Heart right ventricle (tissue), 16 donors: ENCODE data around the gene ITGAD. TPM values are rescaled to one million over a fixed set of nuclear protein-coding genes. Genes with fewer than 3 reads are reported as not detected.

Source experiments
- ATAC-seq, 8 donors: fragments of 200-7000 bp; cut with Tn5 transposase; one replicate each; pipeline ENCODE4 v1.9.1; 2020; ENCODE audit warnings: mild to moderate bottlenecking in 8 of 8, moderate library complexity in 8 of 8, moderate number of reproducible peaks in 1 of 8
- DNase-seq, 2 donors: peaks; one replicate each; pipeline ENCODE4 v3.0.0-alpha.2; 2020
- H3K27ac ChIP-seq, 10 donors: fragments of 200-600 bp; sonication (generic) in 2 of 10; one replicate each; pipeline versions ENCODE4 v1.5.0 to v1.8.0; 2020 to 2022; ENCODE audit warnings: mild to moderate bottlenecking in 3 of 10
- H3K27me3 ChIP-seq, 7 donors: fragments of 200-600 bp; one replicate each; pipeline ENCODE4 v1.8.0; 2021 to 2022; ENCODE audit warnings: mild to moderate bottlenecking in 2 of 7
- H3K36me3 ChIP-seq, 9 donors: fragments of 200-600 bp; sonication (generic) in 1 of 9; one replicate each; pipeline versions ENCODE4 v1.5.0 to v1.8.0; 2020 to 2022; ENCODE audit warnings: mild to moderate bottlenecking in 2 of 9
- H3K4me1 ChIP-seq, 9 donors: fragments of 200-600 bp; sonication (generic) in 1 of 9; one replicate each; pipeline versions ENCODE4 v1.5.0 to v1.8.0; 2020 to 2022; ENCODE audit warnings: mild to moderate bottlenecking in 4 of 9
- H3K4me3 ChIP-seq, 10 donors: fragments of 200-600 bp; sonication (generic) in 2 of 10; one replicate each; pipeline versions ENCODE4 v1.5.0 to v1.8.0; 2020 to 2022; ENCODE audit warnings: mild to moderate bottlenecking in 7 of 10, moderate library complexity in 2 of 10
- H3K9me3 ChIP-seq, 11 donors: fragments of 200-600 bp in 10 of 11; sonication (generic) in 2 of 11; one replicate each; pipeline versions ENCODE4 v1.5.0 to v1.8.0; 2013 to 2022; ENCODE audit warnings: mild to moderate bottlenecking in 2 of 11, control low read depth in 1 of 11, moderate library complexity in 1 of 11
- CTCF ChIP-seq, 9 donors: fragments of 200-600 bp; sonication (generic) in 2 of 9; IDR thresholded peaks; one replicate each; pipeline versions ENCODE4 v1.5.0 to v1.8.0; 2021 to 2022; ENCODE audit warnings: antibody characterized with exemption in 9 of 9, mild to moderate bottlenecking in 5 of 9, moderate library complexity in 1 of 9
- WGBS, 2 donors: extraction: QIAGEN DNeasy Blood & Tissue Kit; methylation state at CpG; one replicate each; pipeline ENCODE4 v1.1.7; 2013; ENCODE audit warnings: inconsistent platforms in 1 of 2; 5-methylcytosine and 5-hydroxymethylcytosine counted together
- intact Hi-C, 10 donors: fragments of 100-400 bp; cut with DNase I; formaldehyde crosslinking; loops; one replicate each; pipeline versions ENCODE4 v1.11.1 to v1.14.2; 2022
- polyA plus RNA-seq, 2 donors: library from polyadenylated mRNA; stranded (reverse); fragments of 200-250 nt; gene quantifications; one replicate each; pipeline ENCODE4 v1.2.3, GENCODE V29; 2013
- total RNA-seq, 10 donors: library from RNA; stranded (reverse); fragmentation: NEBNext Ultra II Directional in 3 of 10; extraction: Animal tissue kit (Norgen Biotek cat#: 25700) in 3 of 10; gene quantifications; one replicate each; pipeline versions ENCODE4 v1.2.1 to v1.2.4, GENCODE V29; 2021 to 2023
- donor health status: Arrhythmogenic right ventricular cardiomyopathy.
- donor health status: ischemic (EF 13 %, LVEDD 7.1; RV severe dilation, severe dysfunction).
- donor health status: healthy with polysubstance abuse.
- donor health status: DM: no; HTN: yes; CAD: no.
- donor health status: DM: no; HTN: no; CAD: no.
- donor health status: ischemic (EF 25% LVEDD 6.9; RV normal size, moderate dysfunction).
- donor health status: ischemic (EF 25% LVEDD 5.7; RV mildly dilated, moderate dysfunction).
- donor health status: healthy.
- donor health status: DM: yes; HTN: yes; CAD: no.
- donor health status: Ischemic cardiomyopathy.
- donor health status: ischemic (EF 35%, LVEDD 5.7; RV mildly dilated, moderate dysfunction).
- donor health status: nonischemic (EF 11% LVEDD 7.7; RV severe dilation, severe dysfunction).
- donor health status: DM: yes; HTN: yes; CAD: no.
- donor health status: PGD.
- donor health status: ischemic (EF 29% LVEDD 5.4; RV normal size, mild dysfunction).
- donor health status: nonischemic (EF 23%, LVEDD 6.1; RV moderate dilation, normal function).

ITGAD gene
- total and polyA plus RNA-seq, 12 donors: 0.01 to 0.39 TPM; not detected in 10

- Histone ChIP-seq H3K4me1 (peaks cover 0 to 47% (median 0%) of the 10 kb centered on the region in 9 donors), H3K9me3 (no peaks in the 10 kb centered on the region), H3K27ac (peak overlapping the region in 1 of 10 donors; percentile 93), H3K27me3 (peaks cover 0 to 16% (median 0%) of the 10 kb centered on the region in 7 donors), H3K4me3 (no peak overlapping the region), H3K36me3 (no peaks in the 10 kb centered on the region)
- ATAC-seq (peak in 2 of 8 donors; percentile 33 to 46), DNase-seq (no peak)
- TF ChIP-seq CTCF (IDR thresholded peaks at IDR 0.05): no peak
- 76 to 79% methylated on average over 12 of the region's 12 CpGs for WGBS, 2 donors
- intact Hi-C loops: no loop called here
Measured at GRCh38 chr16:31350275-31351005, 42.7 kb upstream of the ITGAD start.

- Histone ChIP-seq H3K36me3 (no peaks in the 10 kb centered on the region), H3K9me3 (no peaks in the 10 kb centered on the region), H3K27me3 (peaks cover 0 to 16% (median 0%) of the 10 kb centered on the region in 7 donors), H3K27ac (peak overlapping the region in 5 of 10 donors; percentile 28 to 93 (median 53)), H3K4me1 (peaks cover 0 to 49% (median 0%) of the 10 kb centered on the region in 9 donors), H3K4me3 (peak overlapping the region in 1 of 10 donors; percentile 21)
- no peak for TF ChIP-seq CTCF (IDR thresholded peaks at IDR 0.05)
- 72 to 82% methylated on average over 19 of the region's 19 CpGs for WGBS, 2 donors
- no peak for DNase-seq
- no peak for ATAC-seq
- intact Hi-C loops: no loop called here
Measured at GRCh38 chr16:31351246-31351941, 41.7 kb upstream of the ITGAD start.

GRCh38 chr16:31351942-31352325 lies 41.2 kb upstream of the ITGAD start:
- intact Hi-C loops: no loop called here
- no peak for TF ChIP-seq CTCF (IDR thresholded peaks at IDR 0.05)
- DNase-seq (no peak), ATAC-seq (peak in 6 of 8 donors; percentile 32 to 58 (median 40))
- Histone ChIP-seq H3K27ac (peak overlapping the region in 5 of 10 donors; percentile 51 to 93 (median 53)), H3K9me3 (no peaks in the 10 kb centered on the region), H3K27me3 (peaks cover 0 to 16% (median 0%) of the 10 kb centered on the region in 7 donors), H3K4me1 (peaks cover 0 to 50% (median under 1%) of the 10 kb centered on the region in 9 donors), H3K36me3 (no peaks in the 10 kb centered on the region), H3K4me3 (peak overlapping the region in 1 of 10 donors; percentile 21)
- WGBS, 2 donors: 40 to 49% methylated on average over 6 of the region's 6 CpGs

GRCh38 chr16:31352376-31353115 lies 40.6 kb upstream of the ITGAD start:
- H3K27me3 ChIP-seq: peaks cover 0 to 16% (median 0%) of the 10 kb centered on the region in 7 donors
- H3K4me1 ChIP-seq: peaks cover 0 to 56% (median 6%) of the 10 kb centered on the region in 9 donors
- H3K9me3 ChIP-seq: no peaks in the 10 kb centered on the region
- H3K36me3 ChIP-seq: no peaks in the 10 kb centered on the region
- no peak for TF ChIP-seq CTCF (IDR thresholded peaks at IDR 0.05)
- peak overlapping the region in 5 of 10 donors; percentile 53 to 93 (median 60) for H3K27ac ChIP-seq
- 84% methylated on average over 22 of the region's 22 CpGs for WGBS, 2 donors
- no peak overlapping the region for H3K4me3 ChIP-seq
- ATAC-seq (peak; percentile 41 to 75 (median 61)), DNase-seq (no peak)
- intact Hi-C loops: no loop called here
